ENCODE results near the gene SCYGR4. TPM values are rescaled to one million over a fixed set of nuclear protein-coding genes. Genes with fewer than 3 reads are reported as not detected.
"Not testable (repeated sequence)": the region's sequence is repeated elsewhere in the genome, so short reads cannot be mapped to it uniquely, and the experiment has no call there.

Gene SCYGR4
- total RNA-seq, 1 donor from 2014 or later: not detected

DNA sequence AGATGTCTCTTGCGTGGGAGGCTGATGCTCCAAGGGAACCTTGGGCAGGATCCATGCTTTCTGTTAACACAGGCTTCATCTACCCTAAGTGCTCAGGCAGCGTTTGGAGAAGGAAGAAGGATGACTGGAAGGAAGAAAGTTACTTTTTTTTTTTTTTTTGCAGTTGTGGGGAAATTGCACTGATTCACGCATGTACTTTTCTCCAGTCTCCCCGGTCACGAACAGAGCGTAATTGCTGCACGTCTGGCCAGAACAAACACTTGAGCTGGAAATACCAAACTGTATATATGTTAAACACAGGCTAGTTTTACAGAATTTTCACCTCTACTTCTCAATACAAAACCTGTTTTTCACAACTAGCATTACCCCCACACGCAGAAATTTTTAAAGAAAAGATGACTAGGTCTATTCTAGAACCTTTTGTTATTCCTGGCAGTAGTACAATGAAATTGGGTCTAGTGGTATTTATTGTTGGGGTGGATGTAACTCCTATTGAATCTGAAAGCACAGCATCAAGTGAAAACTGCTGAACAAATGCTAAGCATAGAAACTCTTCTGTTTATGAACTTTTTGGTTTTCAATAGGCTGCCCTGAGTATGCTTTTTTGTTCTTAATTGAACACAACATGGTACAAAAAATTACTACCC is 40.0 kb downstream of the SCYGR4 start:
- intact Hi-C loops (cut with DNase I): no loop called here

DNA sequence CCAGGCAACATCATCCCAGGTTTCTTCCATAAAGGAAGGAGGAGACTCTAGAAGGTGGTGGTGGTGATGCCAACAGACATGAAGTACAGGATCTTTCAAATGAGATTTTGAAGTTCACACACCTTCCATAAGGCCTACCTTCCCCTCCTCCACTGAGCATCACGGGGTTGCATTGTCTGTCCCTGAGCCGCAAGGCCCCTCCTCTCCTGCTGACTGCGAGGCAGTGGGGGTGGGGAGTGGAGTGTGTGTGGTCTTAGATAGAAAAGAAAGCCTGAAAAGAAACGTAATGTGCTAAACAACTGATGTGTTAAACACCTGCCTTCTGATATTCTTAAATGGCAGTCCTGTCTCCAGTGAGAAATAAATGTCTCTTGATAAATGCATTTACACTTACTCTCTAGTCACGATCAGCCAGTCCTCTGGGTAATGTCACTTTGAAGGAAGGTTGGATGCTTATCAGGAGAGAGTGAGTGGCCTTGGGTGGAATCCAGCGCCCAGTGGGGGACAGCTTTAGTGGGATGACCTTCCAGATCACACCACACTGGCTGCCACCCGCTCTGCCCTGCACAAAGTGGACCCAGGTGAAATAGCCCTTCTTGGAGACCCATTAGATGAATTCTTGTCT is 43.8 kb downstream of the SCYGR4 start:
- no peak for ATAC-seq (ENCODE audit: poor library complexity)
- DNase-seq: no peak
- intact Hi-C loops (cut with DNase I): no loop called here

More for the DNA sequence above, 40.0 kb downstream of the SCYGR4 start:
- DNase-seq (no peak), ATAC-seq (ENCODE audit: poor library complexity) (no peak)

DNA sequence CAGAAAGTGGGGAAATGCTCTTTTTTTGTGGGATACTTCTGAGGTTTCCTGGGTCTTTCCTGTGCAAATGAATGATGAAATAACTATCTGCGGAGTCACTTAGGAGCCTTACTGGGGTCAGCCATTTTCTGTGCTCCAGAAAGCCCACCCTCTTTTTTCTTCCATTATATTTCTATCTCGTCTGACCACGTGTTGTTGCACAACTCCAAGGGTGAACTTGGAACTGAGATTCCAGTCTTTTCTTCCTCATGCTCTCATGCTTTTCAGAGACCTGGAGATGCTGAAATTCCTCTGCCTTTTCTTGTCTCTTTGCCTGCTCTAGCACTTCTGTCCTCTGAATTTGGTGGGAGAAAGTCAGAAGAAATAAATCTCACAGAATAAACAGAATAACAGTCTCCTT is 44.5 kb downstream of the SCYGR4 start:
- DNase-seq (no peak), ATAC-seq (ENCODE audit: poor library complexity) (no peak)
- intact Hi-C loops (cut with DNase I): no loop called here

DNA sequence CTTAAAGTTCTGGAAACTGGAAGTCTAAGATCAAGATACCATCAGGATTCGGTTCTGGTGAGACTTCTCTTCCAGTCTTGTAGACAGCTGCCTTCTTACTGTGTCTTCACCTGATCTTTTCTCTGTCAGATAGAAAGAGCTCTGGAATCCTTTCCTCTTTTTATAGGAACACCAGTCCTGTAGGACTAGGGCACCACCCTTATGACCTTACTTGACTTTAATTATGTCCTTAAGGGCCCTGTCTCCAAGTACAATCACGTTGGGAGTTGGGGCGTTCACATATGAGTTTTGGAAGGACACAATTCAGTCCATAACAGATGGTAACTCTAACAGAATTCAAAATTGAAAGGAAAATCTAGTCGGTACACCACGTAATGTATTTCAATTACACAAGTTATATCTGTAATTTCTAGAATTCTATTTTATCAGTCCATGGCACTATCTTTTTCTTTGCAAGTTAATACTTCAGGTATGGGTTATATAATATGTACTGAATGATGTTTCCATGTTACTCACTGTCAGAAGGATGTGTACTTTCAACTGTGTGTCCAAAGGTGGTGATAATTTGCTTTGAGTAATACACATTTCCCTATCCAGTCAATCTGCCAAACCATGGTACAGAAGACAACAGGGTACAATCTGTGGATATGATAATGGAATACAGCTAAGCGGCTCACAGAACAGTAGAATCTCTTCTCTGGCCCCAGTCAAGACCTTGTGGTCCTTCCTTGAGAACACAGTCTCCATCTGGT is 48.1 kb downstream of the SCYGR4 start:
- DNase-seq (no peak), ATAC-seq (ENCODE audit: poor library complexity) (no peak)
- intact Hi-C loops (cut with DNase I): no loop called here

DNA sequence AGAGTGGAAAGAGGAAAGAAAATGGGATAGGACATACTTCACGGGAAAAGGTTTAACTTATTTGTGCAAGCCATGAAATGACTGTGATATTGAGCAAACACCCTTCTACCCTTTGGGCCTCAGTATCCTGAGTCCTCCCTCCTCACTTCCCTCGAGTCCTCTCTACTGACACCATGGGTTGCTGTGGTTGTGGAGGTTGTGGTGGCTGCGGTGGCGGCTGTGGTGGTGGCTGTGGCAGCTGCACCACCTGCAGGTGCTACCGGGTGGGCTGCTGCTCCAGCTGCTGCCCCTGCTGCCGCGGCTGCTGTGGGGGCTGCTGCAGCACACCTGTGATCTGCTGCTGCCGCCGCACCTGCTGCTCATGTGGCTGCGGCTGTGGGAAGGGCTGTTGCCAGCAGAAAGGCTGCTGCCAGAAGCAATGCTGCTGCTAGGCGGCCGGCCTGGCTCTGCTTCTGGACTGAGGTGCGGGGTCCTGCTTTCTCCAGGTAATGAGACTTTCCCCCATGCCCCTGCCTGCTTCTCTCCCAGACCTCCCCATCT is 49.4 kb downstream of the SCYGR4 start, which contains the start of gene SCYGR5:
Gene SCYGR5 (plus strand): TSS at position 174 of the 540 bp plus-strand sequence. CDS start 0 bp downstream, at position 174.
- DNase-seq; ATAC-seq (ENCODE audit: poor library complexity); intact Hi-C loops (cut with DNase I): not testable (repeated sequence)

Other genes starting within 250 kb of the SCYGR4 start
- not detected for gene TM4SF20, start 238.2 kb upstream of the SCYGR4 start, total RNA-seq
- gene SCYGR1, start 229.5 kb upstream of the SCYGR4 start, total RNA-seq: not detected
- gene AGFG1, start 145.3 kb upstream of the SCYGR4 start, total RNA-seq: 55.7 TPM
- gene SCYGR2, start 18.6 kb upstream of the SCYGR4 start, total RNA-seq: not detected
- not detected for gene SCYGR3, start 2.7 kb upstream of the SCYGR4 start, total RNA-seq
- gene SCYGR5, start 49.3 kb downstream of the SCYGR4 start, total RNA-seq: not detected
- gene SLC19A3, start 100.5 kb downstream of the SCYGR4 start, total RNA-seq: 2.1 TPM
- gene SCYGR6, start 107.3 kb downstream of the SCYGR4 start, total RNA-seq: not detected
- not detected for gene SCYGR7, start 110.8 kb downstream of the SCYGR4 start, total RNA-seq
- not detected for gene SCYGR8, start 128.4 kb downstream of the SCYGR4 start, total RNA-seq
- gene CCL20, start 196.3 kb downstream of the SCYGR4 start, total RNA-seq: not detected